GM18526 (cell line): Measurements from ENCODE around the gene TMOD2.

Experiments
- POLR2A ChIP-seq: IDR thresholded peaks from 3 replicates; pipeline ENCODE4 v1.6.1; 2011; ENCODE audit not compliant: insufficient read length; ENCODE audit errors: extremely low read depth

Gene TMOD2

DNA sequence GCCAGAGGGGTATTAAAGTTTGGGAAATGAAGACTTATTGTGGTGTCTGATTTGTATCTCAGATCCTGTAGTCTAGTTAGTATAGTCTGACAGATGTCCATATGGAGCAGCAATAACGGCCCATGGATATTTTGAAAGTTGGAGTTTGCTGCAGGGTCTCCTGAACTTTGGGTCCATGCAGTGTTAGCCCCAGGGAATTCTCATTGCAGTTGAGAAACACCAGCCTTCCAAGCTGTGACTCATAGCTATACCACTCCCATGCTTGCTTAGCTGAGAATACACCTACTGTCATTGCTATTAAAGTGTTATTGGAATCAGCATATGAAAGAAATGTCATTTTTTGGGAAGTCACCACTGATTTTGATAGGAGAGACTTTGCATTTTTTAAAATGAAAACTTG is 29.2 kb downstream of the TMOD2 start:
- TF ChIP-seq POLR2A, result no peak

- no peak for TF ChIP-seq POLR2A
Observed at GRCh38 chr15:51781506-51781905, 30.1 kb downstream of the TMOD2 start.

- TF ChIP-seq POLR2A, result no peak
Observed at GRCh38 chr15:51782357-51782896, 31.0 kb downstream of the TMOD2 start.

- no peak for TF ChIP-seq POLR2A
Observed at GRCh38 chr15:51783967-51784366, 32.6 kb downstream of the TMOD2 start.

DNA sequence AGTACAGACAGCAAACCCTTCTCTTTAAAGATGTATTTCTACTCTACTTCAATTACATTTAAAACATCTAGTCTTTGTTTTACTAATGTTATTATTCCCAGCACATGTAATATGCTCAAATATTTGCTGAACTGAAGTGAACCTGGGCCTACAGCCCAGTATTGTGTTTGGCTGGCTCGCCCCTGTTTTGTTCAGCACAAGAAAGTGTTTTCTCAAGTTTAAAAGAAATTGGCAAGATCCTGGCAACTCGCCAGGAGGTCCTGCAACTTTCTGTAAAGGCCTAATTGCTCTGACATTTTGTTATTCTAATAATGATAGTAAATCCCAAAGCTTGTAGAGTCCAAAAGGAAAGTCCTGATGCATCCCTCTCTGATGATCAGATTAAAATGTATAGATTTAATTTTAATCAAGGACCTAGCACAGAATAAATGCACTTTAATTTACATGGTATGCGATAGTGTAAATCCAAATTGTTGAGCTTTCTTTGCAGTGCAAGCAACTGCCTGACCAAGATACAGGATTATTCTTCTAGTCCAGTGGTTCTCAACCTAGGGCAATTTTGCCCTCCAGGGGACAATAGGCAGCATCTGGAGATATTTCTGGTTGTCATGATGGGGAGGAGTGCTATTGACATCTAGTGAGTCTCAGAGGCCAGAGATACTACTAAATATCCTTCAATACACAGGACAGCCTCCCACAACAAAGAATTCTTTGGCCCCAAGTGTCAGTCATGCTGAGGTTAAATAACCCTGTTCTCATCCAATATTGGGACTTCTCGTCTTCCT is 42.3 kb downstream of the TMOD2 start:
- no peak for TF ChIP-seq POLR2A

DNA sequence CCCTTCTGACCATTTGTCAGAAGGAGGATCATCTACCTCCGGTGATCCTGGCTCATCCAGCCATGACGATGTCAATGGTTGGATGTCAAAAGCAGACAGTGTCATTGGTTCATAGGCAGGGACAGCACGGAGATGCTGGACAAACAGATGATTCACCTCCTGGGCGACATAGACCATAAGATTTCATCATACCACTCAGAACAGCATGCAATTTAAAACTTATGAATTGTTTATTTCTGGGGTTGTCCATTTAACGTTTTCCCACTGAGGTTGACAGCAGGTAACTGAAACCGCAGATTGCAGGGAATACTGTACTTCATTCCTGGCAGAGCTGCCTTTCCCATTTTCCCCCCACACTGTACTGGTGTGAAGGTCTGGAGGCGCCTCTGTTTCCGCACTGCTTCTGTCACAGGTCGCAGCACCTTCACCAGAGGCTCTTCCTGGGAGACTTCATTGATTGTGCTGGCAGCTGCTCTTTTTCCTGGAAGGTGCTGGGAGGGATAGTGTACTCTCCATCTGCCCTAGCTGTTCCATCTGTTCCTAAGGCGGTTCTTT is 45.5 kb downstream of the TMOD2 start:
- no peak for TF ChIP-seq POLR2A

DNA sequence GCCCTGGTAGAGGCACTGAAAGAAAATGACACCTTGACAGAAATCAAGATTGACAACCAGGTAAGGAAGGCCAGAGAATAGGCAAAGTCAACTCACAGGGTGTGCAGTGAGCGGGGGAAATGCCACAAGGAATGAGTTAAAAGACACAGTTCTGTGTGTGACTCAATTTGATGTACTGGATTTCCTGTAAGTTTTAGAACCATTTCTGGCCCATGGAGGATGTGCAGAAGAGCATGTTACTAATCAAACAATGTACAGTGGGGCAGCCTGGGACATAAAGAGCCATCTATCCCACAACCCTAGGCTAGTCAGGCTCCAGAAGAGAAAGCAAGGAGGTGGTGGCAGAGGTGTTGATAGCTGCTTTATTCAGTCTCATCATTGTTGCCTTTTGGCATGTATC is 46.9 kb downstream of the TMOD2 start:
- TF ChIP-seq POLR2A, result no peak

GRCh38 chr15:51799282-51800252 is 48.2 kb downstream of the TMOD2 start:
- TF ChIP-seq POLR2A, result no peak

GRCh38 chr15:51801391-51801835 is 50.0 kb downstream of the TMOD2 start:
- TF ChIP-seq POLR2A, result no peak

GRCh38 chr15:51802593-51802992 is 51.2 kb downstream of the TMOD2 start:
- no peak for TF ChIP-seq POLR2A

- no peak for TF ChIP-seq POLR2A
Observed at GRCh38 chr15:51803965-51804364, 52.6 kb downstream of the TMOD2 start.

DNA sequence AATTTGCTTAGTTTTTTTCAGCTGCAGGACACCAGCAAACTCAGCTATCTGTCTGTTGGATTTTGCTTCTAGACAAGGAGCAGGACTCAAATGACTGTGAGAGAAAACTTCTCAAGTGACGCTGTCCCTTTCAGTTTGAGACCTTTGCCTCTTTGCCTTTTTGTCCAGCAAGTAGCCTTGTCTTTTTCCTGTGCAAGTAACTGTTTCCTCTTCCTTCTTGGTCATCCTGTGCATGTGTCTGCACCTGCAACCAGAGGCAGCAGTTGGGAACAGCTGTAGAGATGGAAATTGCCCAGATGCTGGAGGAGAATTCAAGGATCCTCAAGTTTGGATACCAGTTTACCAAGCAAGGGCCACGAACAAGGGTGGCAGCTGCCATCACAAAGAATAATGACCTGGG is 54.7 kb downstream of the TMOD2 start:
- TF ChIP-seq POLR2A, result no peak

DNA sequence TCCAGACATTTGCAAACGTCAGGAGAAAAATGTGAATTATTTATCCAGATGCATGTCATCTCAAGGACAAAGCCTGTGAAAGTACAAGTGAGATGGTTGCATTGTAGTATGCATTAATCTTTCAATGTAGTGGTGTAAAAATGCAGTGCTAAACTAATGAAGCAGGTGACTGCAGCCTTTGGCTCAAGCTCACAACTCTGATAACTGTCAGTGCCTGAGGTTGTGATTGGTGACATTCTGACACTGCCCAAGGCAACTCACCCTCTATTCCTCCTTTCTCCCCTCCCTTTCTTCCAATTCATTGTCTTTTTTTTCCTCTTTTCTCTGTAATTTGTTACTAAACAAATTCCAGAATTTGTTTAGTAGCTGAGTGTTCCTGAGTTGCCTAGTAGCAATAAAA is 58.1 kb downstream of the TMOD2 start:
- TF ChIP-seq POLR2A, result no peak

GRCh38 chr15:51812598-51812997 is 61.2 kb downstream of the TMOD2 start:
- no peak for TF ChIP-seq POLR2A

- TF ChIP-seq POLR2A, result no peak
Observed at GRCh38 chr15:51814606-51815005, 63.2 kb downstream of the TMOD2 start.
